Body of pancreas (tissue), 4 donors: ENCODE measurements around the gene MRPL9. TPM values are rescaled to one million over a fixed set of nuclear protein-coding genes. Genes with fewer than 3 reads are reported as not detected.

ENCODE experiments used
- ATAC-seq: fragments of 150-250 bp; one replicate; pipeline ENCODE4 v1.9.1; 2016
- DNase-seq, 4 donors: peaks; one replicate each; pipeline ENCODE4 v3.0.0-alpha.2; 2019
- H3K27ac ChIP-seq, 4 donors: fragments of 200-600 bp; sonication (generic); 1 replicate in 3 of 4; 2 replicates in 1 of 4; pipeline versions ENCODE4 v1.5.1 to v1.6.1; 2016 to 2019; ENCODE audit warnings: mild to moderate bottlenecking in 1 of 4, mixed read lengths in 1 of 4, moderate library complexity in 1 of 4
- H3K27me3 ChIP-seq, 2 donors: fragments of 200-600 bp; sonication (generic); one replicate each; pipeline ENCODE4 v1.6.0; 2016; ENCODE audit warnings: mild to moderate bottlenecking in 1 of 2
- H3K36me3 ChIP-seq, 2 donors: fragments of 200-600 bp; sonication (generic); replicated peaks in 1 of 2; 2 replicates each; pipeline ENCODE4 v1.5.1; 2016; ENCODE audit warnings: low read depth in 2 of 2; ENCODE audit not compliant: insufficient read depth in 1 of 2
- H3K4me1 ChIP-seq: fragments of 200-600 bp; sonication (generic); one replicate; pipeline ENCODE4 v1.6.0; 2016
- H3K4me3 ChIP-seq, 2 donors: fragments of 200-600 bp; sonication (generic); 1 replicate in 1 of 2; 2 replicates in 1 of 2; pipeline ENCODE4 v1.5.1; 2016 to 2019
- H3K9me3 ChIP-seq, 3 donors: fragments of 200-600 bp; sonication (generic); 1 replicate in 2 of 3; 2 replicates in 1 of 3; pipeline ENCODE4 v1.5.1; 2016
- CTCF ChIP-seq, 7 experiments: fragments of 450-650 bp in 4 of 7; fragments of 200-600 bp in 3 of 7; sonication (generic) in 3 of 7; IDR thresholded peaks; one replicate each; pipeline ENCODE4 v1.5.1; 2016 to 2019; ENCODE audit warnings: antibody characterized with exemption in 7 of 7
- POLR2A ChIP-seq, 3 donors: fragments of 450-650 bp; IDR thresholded peaks; one replicate each; pipeline ENCODE4 v1.6.1; 2016; ENCODE audit warnings: antibody characterized with exemption in 3 of 3, mild to moderate bottlenecking in 2 of 3
- WGBS, 2 donors: methylation state at CpG; one replicate each; pipeline ENCODE4 v1.1.5; 2017; 5-methylcytosine and 5-hydroxymethylcytosine counted together
- intact Hi-C: fragments of 100-400 bp; cut with DNase I; formaldehyde crosslinking; loops from one replicate; pipeline ENCODE4 v1.15.1; 2023
- small RNA-seq: library from RNA; depleted of rRNA; stranded (forward); fragments of <200 nt; gene quantifications from one replicate; pipeline ENCODE3, GENCODE V24; 2016
- total RNA-seq, 2 donors: library from RNA; depleted of rRNA; stranded (reverse); fragments of >200 nt; gene quantifications; one replicate each; pipeline ENCODE4 v1.1.0, GENCODE V29; 2016

Gene MRPL9
- total RNA-seq, 2 donors from 2014 or later, result 24.6 to 40.2 TPM

DNA sequence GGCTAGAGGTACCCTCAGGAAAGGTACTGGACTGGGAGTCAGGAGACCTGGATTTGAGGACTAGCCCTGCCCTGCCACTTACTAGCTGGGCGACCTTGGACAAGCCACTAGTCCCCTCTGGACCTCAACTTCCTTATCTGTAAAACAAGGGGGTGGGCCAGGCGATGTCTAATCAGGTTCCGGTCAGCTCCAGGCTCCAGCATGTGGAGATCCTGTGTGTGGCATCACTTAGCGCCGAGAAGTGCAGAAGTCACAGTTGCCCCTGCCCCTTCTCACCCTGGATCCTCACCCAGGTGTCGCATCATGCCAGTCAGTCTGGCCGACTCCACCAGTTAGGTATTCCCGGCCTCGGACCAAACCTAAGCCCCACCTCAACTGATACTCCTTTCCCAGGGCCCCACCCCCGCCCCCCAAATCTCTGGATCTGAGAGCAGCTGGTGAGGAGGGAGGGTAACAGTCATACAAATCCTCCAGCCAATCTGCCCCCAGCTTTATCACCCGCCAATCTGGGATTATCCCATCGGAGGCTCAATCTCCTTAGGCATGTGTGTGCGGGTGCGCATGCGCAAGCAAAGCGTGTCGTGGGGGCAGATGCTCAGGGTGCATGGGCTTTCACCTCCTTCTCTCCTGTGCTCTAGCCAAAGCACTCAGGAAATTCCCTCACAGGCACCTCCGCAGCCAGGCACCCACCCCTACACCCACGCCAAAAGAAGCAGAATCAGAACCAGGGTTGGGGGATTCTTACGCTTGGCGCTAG lies 52.1 kb downstream of the MRPL9 start:
- DNase-seq, result no peak
- no peaks in the 10 kb centered on the region for H3K9me3 ChIP-seq
- 80 to 87% methylated on average over 12 to 21 of the region's 21 CpGs for WGBS, 2 donors
- TF ChIP-seq CTCF (IDR thresholded peaks at IDR 0.05) (no peak), POLR2A (IDR thresholded peaks at IDR 0.05) (no peak)
- no peaks in the 10 kb centered on the region for H3K4me1 ChIP-seq
- no peak for ATAC-seq
- H3K36me3 ChIP-seq, result no peaks in the 10 kb centered on the region
- no peak overlapping the region for H3K4me3 ChIP-seq
- H3K27ac ChIP-seq, result no peak overlapping the region
- intact Hi-C loops, result no loop called here
- peaks cover 0 to 5% of the 10 kb centered on the region in 2 donors for H3K27me3 ChIP-seq

GRCh38 chr1:151710187-151710840 lies 53.0 kb downstream of the MRPL9 start:
- H3K9me3 ChIP-seq, result no peaks in the 10 kb centered on the region
- H3K4me1 ChIP-seq, result no peaks in the 10 kb centered on the region
- no peak for TF ChIP-seq CTCF (IDR thresholded peaks at IDR 0.05)
- TF ChIP-seq POLR2A (IDR thresholded peaks at IDR 0.05), result no peak
- no peaks in the 10 kb centered on the region for H3K36me3 ChIP-seq
- H3K27me3 ChIP-seq, result no peaks in the 10 kb centered on the region
- ATAC-seq, result no peak
- peak; percentile 34 to 65 (median 56) for DNase-seq
- intact Hi-C loops, result no loop called here
- no peak overlapping the region for H3K4me3 ChIP-seq
- 50 to 67% methylated on average over 9 to 15 of the region's 15 CpGs for WGBS, 2 donors
- H3K27ac ChIP-seq, result no peak overlapping the region

Small RNA genes within 50 kb of the gene (small RNA-seq; reads per million reads assigned to genes)
- not detected for gene RNU6-662P

Other genes starting within 250 kb of the MRPL9 start
- gene TUFT1, start 223.2 kb downstream of the MRPL9 start, total RNA-seq, result 10 to 100 TPM; 10.9 to 17.1 TPM
- gene SNX27, start 151.4 kb downstream of the MRPL9 start, total RNA-seq, result 10 to 100 TPM; 22.3 to 25.7 TPM
- 10 to 100 TPM in 1 of 2 donors, 1 to 10 TPM in 1; 1.6 to 48.1 TPM for gene CELF3, start 46.7 kb downstream of the MRPL9 start, total RNA-seq
- gene RIIAD1, start 42.0 kb downstream of the MRPL9 start, total RNA-seq, result not detected
- gene TDRKH, start 27.0 kb upstream of the MRPL9 start, total RNA-seq, result 1 to 10 TPM; 2.6 to 4.0 TPM
- 1 to 10 TPM in 1 of 2 donors, under 1 TPM in 1; 0.66 to 1.6 TPM for gene LINGO4, start 41.9 kb upstream of the MRPL9 start, total RNA-seq
- 10 to 100 TPM; 32.3 to 51.4 TPM for gene RORC, start 68.3 kb upstream of the MRPL9 start, total RNA-seq
- gene C2CD4D, start 76.3 kb upstream of the MRPL9 start, total RNA-seq, result 1 to 10 TPM in 1 of 2 donors, under 1 TPM in 1; 0.26 to 2.6 TPM
- gene THEM5, start 90.2 kb upstream of the MRPL9 start, total RNA-seq, result not detected
- 10 to 100 TPM; 11.9 to 30.3 TPM for gene THEM4, start 146.0 kb upstream of the MRPL9 start, total RNA-seq
- gene S100A10, start 230.4 kb upstream of the MRPL9 start, total RNA-seq, result 100 to 1,000 TPM in 1 of 2 donors, 10 to 100 TPM in 1; 40.7 to 105 TPM